GM19351 (cell line): ENCODE results near the gene TRIML1.

Experiments
- ATAC-seq: cut with Tn5 transposase; IDR thresholded peaks from one replicate; pipeline ENCODE4 v1.9.1; 2021; ENCODE audit warnings: mild to moderate bottlenecking, moderate library complexity; ENCODE audit not compliant: unreplicated experiment

The TRIML1 gene, protein sequence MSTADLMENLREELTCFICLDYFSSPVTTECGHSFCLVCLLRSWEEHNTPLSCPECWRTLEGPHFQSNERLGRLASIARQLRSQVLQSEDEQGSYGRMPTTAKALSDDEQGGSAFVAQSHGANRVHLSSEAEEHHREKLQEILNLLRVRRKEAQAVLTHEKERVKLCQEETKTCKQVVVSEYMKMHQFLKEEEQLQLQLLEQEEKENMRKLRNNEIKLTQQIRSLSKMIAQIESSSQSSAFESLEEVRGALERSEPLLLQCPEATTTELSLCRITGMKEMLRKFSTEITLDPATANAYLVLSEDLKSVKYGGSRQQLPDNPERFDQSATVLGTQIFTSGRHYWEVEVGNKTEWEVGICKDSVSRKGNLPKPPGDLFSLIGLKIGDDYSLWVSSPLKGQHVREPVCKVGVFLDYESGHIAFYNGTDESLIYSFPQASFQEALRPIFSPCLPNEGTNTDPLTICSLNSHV

DNA sequence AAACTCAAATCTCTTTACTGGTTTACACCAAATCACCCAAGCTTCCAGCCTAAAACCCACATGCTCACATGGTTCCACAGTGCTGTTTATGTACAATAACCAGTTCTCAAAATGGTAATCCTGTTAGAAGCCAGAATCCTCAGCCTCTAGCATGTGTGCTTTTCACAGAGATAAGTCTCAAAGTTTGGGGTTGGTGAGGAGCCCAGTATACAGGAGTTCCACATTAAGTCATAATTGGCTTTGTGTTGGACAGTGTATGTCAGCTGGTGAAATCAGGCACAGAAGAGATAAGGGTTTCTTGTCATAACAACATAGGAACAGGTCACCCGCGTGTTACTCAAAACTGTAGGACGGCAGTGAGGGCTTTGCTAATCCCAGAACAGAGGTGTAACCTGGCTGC, at the start of gene TRIML1:
TSS of gene TRIML1 (plus strand) at position 301 of the 400 bp plus-strand sequence. CDS start 118 bp downstream, outside the sequence.
- ATAC-seq = no peak

- no peak for ATAC-seq
Observed at GRCh38 chr4:188092824-188093223, 46.4 kb upstream of the TRIML1 start.

DNA sequence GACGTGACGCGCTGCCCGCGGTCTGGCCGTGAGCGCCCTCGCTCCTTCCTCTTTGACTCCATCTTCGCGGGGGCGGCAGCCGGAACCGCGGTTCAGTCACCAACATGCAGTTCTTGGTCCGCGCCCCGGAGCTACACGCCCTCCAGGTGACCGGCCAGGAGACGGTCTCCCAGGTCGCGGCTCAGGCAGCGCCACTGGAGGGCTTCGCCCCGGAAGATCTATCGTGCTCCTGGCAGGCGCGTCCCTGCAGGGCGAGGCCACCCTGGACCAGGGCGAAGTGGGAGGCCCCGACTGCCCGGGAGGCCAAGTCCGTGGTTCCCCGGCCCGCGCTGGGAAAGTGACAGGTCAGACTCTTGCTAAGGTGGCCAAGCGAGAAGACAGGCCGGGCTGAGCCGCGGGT, 32.8 kb upstream of the TRIML1 start:
- no peak for ATAC-seq

- no peak for ATAC-seq
Observed at GRCh38 chr4:188107931-188108843, 31.1 kb upstream of the TRIML1 start.

GRCh38 chr4:188109157-188109755, 30.0 kb upstream of the TRIML1 start, which contains the start of gene TRIML2:
TSS of gene TRIML2 (minus strand) at chr4:188109603. CDS start at chr4:188105368, 4,235 bp downstream.
- ATAC-seq = no peak

DNA sequence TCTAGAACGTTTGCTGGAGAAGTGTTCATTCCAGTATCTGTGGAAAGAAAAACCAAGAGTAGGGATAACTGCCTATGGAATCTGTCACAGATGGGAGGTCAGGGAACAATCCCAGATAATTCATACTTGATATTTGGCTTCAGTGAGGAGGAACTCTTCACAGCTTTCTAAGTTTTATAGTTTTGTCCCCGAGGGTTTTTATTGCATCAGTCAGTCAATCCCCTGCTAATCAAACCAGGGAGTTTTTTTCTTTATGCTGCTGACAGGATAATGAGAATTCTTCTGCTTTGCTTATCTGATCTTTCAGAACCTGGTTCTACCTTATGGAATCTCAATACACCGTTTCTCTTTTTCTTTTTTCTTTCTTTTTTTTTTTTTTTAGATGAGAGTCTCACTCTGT, 29.2 kb upstream of the TRIML1 start:
- ATAC-seq = no peak

GRCh38 chr4:188110741-188111471, 28.3 kb upstream of the TRIML1 start:
- no peak for ATAC-seq

DNA sequence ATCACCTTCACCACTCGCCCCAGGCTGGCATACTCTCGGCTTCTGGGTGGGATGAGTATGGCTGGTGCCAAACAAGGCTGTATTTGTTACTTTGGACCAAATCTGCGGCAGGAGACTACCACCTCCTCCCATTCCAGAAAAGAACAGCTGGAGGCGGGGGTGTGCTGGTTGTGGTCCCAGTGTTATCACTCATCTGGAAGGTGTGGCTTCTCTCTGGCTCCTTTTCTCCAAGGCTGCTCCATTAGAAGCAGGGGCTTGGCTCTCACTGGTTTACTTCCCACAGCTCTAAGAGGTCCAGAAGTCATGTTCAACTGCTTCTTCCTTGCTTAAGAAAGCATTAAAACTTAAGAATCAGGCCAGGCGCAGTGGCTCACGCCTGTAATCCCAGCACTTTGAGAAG, 27.3 kb upstream of the TRIML1 start:
- no peak for ATAC-seq

- no peak for ATAC-seq
Observed at GRCh38 chr4:188113156-188113555, 26.1 kb upstream of the TRIML1 start.

DNA sequence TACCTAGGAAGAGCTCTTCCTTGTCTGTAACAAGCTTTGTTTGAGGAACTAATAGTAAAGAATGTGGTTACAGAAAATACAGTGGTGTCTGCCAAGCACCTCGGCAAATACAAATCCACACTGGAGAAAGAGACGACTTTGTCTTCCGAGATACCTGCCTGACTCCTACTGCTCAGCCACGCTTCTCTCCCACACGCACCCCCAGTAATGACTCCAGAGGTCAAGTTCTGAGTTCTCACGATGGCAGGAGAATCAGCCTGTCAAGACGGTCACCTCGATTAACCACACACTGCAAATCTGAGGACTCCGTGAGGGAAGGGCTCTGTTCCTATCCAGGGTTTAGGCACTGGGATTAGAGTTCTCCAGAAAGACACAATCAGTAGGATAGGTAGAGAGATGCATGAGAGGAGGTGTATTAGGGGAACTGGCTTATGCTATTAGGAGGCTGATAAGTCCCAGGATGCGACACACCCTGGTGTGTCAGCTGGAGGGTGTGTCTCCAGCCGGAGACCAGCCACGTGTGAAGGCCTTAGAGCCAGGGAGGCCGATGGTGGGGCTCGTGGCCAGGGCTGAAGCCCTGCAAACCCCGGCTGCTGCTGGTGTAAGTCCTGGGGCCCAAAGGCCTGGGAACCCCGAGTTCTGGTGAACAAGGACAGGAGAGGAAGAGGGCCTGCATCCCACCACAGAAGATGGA, 21.5 kb upstream of the TRIML1 start:
- no peak for ATAC-seq

GRCh38 chr4:188121530-188121929, 17.7 kb upstream of the TRIML1 start:
- ATAC-seq = no peak

DNA sequence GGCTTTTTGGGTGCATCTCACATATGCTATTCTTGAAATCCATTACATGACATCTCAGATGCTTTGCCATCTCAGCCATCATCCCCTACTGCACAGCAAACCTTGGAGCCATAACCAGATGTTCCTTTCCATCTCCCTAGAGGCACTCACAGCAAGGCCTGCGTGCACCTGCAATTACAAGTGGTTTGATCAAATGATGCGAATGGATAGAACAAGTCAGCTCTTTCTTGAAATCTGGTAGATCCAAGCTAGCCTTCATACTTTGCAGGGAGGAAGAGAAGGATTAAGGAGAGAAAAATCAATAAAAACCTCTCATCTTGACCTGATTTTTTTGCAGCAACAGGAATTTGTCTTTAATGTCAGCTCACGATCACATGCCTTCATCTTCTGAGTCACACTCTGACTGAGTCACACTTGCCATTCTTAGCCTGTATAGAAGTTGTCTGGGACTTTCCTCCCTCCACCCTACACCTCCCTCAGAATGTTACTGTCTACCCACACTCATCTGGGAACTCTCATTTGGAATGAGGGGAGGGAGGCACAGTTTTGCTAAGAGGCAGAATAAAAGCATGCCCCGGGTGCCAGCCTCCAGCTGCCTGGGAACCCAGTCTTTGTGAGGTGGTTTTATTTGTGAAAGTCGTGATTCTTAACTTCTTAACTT, 11.9 kb upstream of the TRIML1 start:
- ATAC-seq = no peak

GRCh38 chr4:188130355-188130754, 8.9 kb upstream of the TRIML1 start:
- ATAC-seq = no peak

DNA sequence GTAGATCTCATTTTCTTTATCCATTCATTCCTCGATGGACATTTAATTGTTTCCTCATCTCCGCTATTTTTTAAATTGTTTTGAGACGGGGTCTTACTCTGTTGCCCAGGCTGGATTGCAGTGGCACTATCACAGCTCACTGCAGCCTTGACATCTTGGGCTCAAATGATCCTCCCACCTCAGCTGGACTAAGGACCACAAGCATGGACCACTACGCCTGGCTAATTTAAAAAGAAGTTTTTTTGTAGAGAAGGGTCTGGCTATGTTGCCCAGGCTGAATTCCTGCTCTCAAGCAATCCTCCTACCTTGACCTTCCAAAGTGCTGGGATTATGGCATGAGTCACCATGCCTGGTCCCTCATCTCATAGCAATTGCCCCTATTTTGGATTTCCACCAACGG, 7.0 kb upstream of the TRIML1 start:
- ATAC-seq = no peak

GRCh38 chr4:188138227-188138626, 1.0 kb upstream of the TRIML1 start:
- ATAC-seq = no peak

DNA sequence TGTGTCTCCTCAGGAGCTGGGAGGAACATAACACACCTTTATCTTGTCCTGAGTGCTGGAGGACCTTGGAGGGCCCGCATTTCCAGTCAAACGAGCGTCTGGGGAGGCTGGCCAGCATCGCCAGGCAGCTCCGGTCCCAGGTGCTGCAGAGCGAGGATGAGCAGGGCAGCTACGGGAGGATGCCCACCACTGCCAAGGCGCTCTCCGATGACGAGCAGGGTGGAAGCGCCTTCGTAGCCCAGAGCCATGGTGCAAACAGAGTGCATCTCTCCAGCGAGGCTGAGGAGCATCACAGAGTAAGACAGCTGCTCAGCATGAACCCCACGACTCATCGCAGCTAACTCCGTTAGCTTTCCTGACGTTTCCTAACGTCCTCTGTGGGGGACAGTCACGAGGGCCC, 430 bp downstream of the TRIML1 start:
- ATAC-seq = no peak

- no peak for ATAC-seq
Observed at GRCh38 chr4:188143731-188144130, 4.5 kb downstream of the TRIML1 start.

DNA sequence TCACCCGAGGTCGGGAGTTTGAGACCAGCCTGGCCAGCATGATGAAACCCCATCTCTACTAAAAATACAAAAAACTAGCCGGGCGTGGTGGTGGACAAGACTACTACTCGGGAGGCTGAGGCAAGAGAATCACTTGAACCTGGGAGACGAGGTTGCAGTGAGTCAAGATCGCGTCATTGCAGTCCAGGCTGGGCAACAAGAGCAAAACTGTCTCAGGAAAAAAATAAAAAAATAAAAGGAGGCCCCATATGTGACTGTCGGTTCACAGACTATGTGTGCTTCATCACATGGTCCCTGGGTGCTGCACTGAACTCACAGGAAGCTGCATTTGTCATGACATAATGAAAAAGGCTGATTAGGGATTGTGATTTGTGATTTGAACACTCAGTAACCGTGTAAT, 6.4 kb downstream of the TRIML1 start:
- ATAC-seq = no peak

DNA sequence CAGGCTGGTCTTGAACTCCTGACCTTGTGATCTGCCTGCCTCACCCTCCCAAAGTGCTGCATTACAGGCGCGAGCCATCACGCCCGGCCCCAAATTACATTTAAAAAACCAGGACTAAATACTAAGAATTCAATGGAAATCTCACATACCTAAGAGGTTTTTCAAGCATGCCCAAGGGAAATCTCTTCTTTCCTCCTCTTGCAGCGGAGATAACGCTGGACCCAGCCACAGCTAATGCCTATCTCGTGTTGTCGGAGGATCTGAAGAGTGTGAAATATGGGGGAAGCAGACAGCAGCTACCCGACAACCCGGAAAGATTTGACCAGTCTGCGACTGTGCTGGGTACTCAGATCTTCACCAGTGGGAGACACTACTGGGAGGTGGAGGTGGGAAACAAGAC, 7.4 kb downstream of the TRIML1 start:
- ATAC-seq = no peak
